ENCODE results near the gene TTC9. TPM values are rescaled to one million over a fixed set of nuclear protein-coding genes. Genes with fewer than 3 reads are reported as not detected.

TTC9 gene
- total and polyA plus RNA-seq, 4 donors, result 4.3 to 7.5 (median 6.8) TPM

DNA sequence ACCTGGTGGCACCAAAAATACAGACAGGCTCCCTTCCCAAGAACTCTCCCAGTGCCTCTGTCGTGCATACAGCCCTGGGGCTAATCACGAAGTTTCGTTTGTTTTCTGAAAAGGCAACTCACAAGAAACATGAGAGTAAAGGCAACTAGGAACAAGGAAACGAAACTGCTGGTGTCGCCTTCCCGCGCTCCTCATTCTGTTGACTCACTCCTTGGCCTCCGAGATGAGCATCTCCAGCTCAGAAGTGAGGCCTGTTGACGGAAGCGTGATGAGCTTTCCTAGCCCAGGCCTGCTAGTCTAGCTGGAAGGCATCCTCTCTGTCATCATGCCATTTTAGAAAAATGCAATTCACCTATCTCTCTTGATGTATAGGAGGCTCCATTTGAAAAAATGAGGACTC lies 50.5 kb downstream of the TTC9 start:
- Histone ChIP-seq H3K4me1 (ENCODE audit: control insufficient read depth in 5 of 5, insufficient read depth in 5 of 5, low read length in 5 of 5) (no peaks in the 10 kb centered on the region), H3K9me3 (ENCODE audit: control insufficient read depth in 4 of 4, insufficient read depth in 3 of 4, low read length in 3 of 4) (no peaks in the 10 kb centered on the region), H3K27ac (ENCODE audit: low read depth in 1 of 2, low read length in 1 of 2) (no peak overlapping the region), H3K9ac (ENCODE audit: insufficient read depth in 1 of 2, low read length in 2 of 2) (no peak overlapping the region), H3K27me3 (ENCODE audit: control insufficient read depth in 3 of 3, insufficient read depth in 3 of 3, low read length in 2 of 3) (no peaks in the 10 kb centered on the region), H3K4me3 (no peak overlapping the region), H3K36me3 (ENCODE audit: control insufficient read depth in 4 of 4, insufficient read depth in 4 of 4, low read length in 4 of 4) (no peaks in the 10 kb centered on the region)
- WGBS, 2 donors, result 75 to 77% methylated on average over 10 of the region's 10 CpGs
- ATAC-seq (ENCODE audit: insufficient read depth, low FRiP score), result peak; percentile 34
- no peak for TF ChIP-seq CTCF (IDR thresholded peaks at IDR 0.05; ENCODE audit: control extremely low read depth, extremely low read depth)
- DNase-seq, result peak in 1 of 3 donors; percentile 23

DNA sequence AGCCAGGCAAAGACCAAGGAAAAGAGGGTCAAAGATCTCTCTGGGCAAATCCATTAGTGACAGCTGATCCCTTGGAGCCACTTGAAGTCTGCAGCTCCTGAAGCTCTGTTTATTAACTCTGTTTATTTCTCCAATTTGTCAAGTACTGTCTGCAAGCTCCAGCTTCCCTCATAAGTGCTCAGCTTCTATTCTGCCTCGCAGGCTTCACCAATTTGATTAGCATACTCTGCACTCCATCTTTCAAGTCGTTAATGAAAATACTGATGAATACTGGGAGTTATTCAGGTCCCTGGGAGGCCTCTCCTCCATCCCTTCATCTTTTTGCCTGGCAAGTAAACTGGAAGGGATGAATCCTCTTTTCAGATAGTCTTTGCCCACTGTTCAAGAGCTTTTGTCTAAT lies 54.3 kb downstream of the TTC9 start:
- no peak overlapping the region for H3K9ac ChIP-seq (ENCODE audit: insufficient read depth in 1 of 2, low read length in 2 of 2)
- H3K4me1 ChIP-seq (ENCODE audit: control insufficient read depth in 5 of 5, insufficient read depth in 5 of 5, low read length in 5 of 5), result peaks cover 0 to 6% (median 0%) of the 10 kb centered on the region in 5 donors
- WGBS, 2 donors, result 72 to 77% methylated on average over 2 of the region's 2 CpGs
- H3K4me3 ChIP-seq, result no peak overlapping the region
- no peaks in the 10 kb centered on the region for H3K36me3 ChIP-seq (ENCODE audit: control insufficient read depth in 4 of 4, insufficient read depth in 4 of 4, low read length in 4 of 4)
- ATAC-seq (ENCODE audit: insufficient read depth, low FRiP score) (no peak), DNase-seq (no peak)
- H3K27me3 ChIP-seq (ENCODE audit: control insufficient read depth in 3 of 3, insufficient read depth in 3 of 3, low read length in 2 of 3), result no peaks in the 10 kb centered on the region
- H3K27ac ChIP-seq (ENCODE audit: low read depth in 1 of 2, low read length in 1 of 2), result no peak overlapping the region
- no peak for TF ChIP-seq CTCF (IDR thresholded peaks at IDR 0.05; ENCODE audit: control extremely low read depth, extremely low read depth)
- H3K9me3 ChIP-seq (ENCODE audit: control insufficient read depth in 4 of 4, insufficient read depth in 3 of 4, low read length in 3 of 4), result no peaks in the 10 kb centered on the region

DNA sequence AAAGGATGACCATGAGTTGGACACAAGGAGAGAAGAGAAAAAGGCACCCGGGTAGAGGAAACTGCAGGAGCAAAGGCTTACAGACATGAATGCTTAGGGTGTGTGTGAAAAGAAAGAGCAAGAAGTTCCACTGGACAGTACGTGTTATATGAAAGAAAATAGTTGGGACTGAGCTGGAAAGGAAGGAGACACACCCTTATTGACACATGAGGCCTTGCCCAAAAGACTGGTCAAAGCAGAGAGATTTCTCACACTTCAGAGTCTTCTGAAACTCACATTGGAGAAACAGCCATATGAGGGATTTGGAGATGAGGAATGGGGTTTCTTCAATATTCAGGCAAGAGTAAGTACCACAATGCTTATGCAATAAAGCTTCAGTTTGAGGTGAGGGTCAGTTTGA lies 56.0 kb downstream of the TTC9 start:
- ATAC-seq (ENCODE audit: insufficient read depth, low FRiP score), result no peak
- 46 to 49% methylated on average over 2 of the region's 2 CpGs for WGBS, 2 donors
- Histone ChIP-seq H3K27ac (ENCODE audit: low read depth in 1 of 2, low read length in 1 of 2) (no peak overlapping the region), H3K4me1 (ENCODE audit: control insufficient read depth in 5 of 5, insufficient read depth in 5 of 5, low read length in 5 of 5) (peaks cover 0 to 7% (median 0%) of the 10 kb centered on the region in 5 donors), H3K4me3 (no peak overlapping the region), H3K9ac (ENCODE audit: insufficient read depth in 1 of 2, low read length in 2 of 2) (no peak overlapping the region), H3K9me3 (ENCODE audit: control insufficient read depth in 4 of 4, insufficient read depth in 3 of 4, low read length in 3 of 4) (no peaks in the 10 kb centered on the region), H3K27me3 (ENCODE audit: control insufficient read depth in 3 of 3, insufficient read depth in 3 of 3, low read length in 2 of 3) (no peaks in the 10 kb centered on the region), H3K36me3 (ENCODE audit: control insufficient read depth in 4 of 4, insufficient read depth in 4 of 4, low read length in 4 of 4) (no peaks in the 10 kb centered on the region)
- no peak for TF ChIP-seq CTCF (IDR thresholded peaks at IDR 0.05; ENCODE audit: control extremely low read depth, extremely low read depth)
- no peak for DNase-seq

GRCh38 chr14:70698288-70698687 lies 56.6 kb downstream of the TTC9 start:
- TF ChIP-seq CTCF (IDR thresholded peaks at IDR 0.05; ENCODE audit: control extremely low read depth, extremely low read depth), result no peak
- no peak overlapping the region for H3K9ac ChIP-seq (ENCODE audit: insufficient read depth in 1 of 2, low read length in 2 of 2)
- WGBS, 2 donors, result 47 to 67% methylated on average over 3 of the region's 3 CpGs
- ATAC-seq (ENCODE audit: insufficient read depth, low FRiP score), result peak; percentile 50
- DNase-seq, result no peak
- no peaks in the 10 kb centered on the region for H3K9me3 ChIP-seq (ENCODE audit: control insufficient read depth in 4 of 4, insufficient read depth in 3 of 4, low read length in 3 of 4)
- H3K27me3 ChIP-seq (ENCODE audit: control insufficient read depth in 3 of 3, insufficient read depth in 3 of 3, low read length in 2 of 3), result no peaks in the 10 kb centered on the region
- H3K4me1 ChIP-seq (ENCODE audit: control insufficient read depth in 5 of 5, insufficient read depth in 5 of 5, low read length in 5 of 5), result peaks cover 0 to 8% (median 0%) of the 10 kb centered on the region in 5 donors
- no peaks in the 10 kb centered on the region for H3K36me3 ChIP-seq (ENCODE audit: control insufficient read depth in 4 of 4, insufficient read depth in 4 of 4, low read length in 4 of 4)
- H3K4me3 ChIP-seq, result no peak overlapping the region
- no peak overlapping the region for H3K27ac ChIP-seq (ENCODE audit: low read depth in 1 of 2, low read length in 1 of 2)
